DMS153 (cell line): ENCODE data around the gene PSMB11.

Source experiments
- DNase-seq: peaks from one replicate; lab custom pipeline; 2025; lab: John Stamatoyannopoulos, UW

PSMB11 gene

DNA sequence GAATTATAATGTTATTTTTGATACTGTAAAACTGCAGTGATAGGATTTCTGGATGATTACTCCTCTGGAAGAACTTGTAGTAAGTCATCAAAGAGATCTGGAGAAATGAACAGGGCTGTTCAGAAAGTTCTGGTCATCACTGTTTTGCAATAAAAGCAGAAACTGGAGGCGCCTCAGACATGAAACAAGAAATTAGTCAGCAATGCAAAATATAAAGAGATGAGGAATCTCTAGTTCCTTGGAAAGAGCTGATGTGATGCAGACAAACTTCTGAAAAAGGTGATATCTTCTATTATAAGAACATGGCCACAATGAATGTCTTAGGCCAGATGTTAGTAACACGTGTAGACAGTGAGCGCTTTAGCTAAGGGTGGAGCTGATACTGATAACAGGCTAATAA lies 43.4 kb downstream of the PSMB11 start:
- no peak for DNase-seq

DNA sequence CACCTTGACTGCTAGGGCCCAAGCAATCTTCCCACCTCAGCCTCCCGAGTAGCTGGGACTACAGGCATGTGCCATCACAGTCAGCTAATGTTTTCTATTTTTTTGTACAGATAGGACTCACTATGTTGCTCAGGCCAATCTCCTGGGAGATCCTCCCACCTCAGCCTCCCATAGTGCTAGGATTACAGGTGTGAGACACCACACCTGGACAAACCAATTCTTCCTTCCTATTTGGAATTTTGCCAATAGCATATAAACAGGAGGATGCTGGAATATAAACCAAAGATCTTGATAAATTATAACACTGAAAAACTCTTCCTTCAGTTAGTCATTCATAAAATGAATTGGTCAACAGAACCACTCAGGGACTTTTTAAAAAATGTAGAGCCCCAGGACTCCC lies 44.6 kb downstream of the PSMB11 start:
- DNase-seq: no peak

DNA sequence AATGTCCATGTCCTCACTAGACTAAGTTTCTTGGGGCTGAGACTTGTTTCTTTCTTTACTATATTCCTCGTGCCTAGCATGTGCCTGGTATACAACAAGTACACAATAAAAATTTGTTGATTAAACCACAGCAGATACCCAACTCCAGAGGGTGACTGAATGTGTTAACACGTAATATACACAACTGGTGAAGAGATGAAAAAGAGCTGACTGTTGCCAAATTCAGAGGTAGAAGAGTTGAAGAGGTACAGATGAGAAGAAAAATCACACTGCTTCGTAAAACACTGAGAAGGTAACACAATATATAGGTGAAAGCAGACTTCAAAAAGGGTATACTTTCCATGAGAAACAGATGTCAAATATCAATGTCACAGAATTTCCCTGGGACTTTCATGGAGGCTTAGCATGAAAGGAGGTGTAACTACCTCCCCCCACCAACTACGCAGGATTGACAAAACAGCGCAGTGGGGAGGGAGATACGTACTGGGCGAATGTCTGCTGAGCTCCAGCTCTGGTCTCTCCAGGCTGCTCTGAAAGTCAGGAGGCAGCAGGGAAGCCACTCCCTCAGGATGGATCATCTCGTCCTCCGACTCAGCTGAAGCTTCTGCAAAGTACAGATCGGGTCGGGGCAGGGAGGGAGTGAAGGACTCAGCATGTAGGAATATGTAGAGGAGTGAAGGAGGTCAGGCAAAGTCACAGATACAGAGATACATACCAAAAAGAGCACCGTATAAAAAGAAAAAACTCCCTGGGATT lies 47.7 kb downstream of the PSMB11 start:
- no peak for DNase-seq

DNA sequence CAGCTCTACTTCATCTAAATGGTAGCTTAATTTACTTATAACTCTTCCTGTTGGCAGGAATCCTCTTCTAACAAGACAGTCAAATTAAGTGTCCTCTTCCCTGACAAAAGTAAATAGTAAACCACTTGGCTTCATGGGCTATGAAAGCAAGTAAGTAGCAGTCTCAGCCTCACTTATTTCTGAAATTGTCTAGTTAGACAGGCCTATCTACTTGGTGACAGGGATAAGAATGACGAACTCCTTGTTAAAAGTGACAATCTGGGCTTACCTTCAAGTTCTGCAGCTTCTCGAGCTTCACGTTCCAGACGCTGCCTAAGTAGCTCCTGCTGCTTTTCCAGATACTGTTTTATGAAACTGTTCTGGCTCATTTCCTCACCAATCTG lies 48.2 kb downstream of the PSMB11 start:
- DNase-seq: no peak

- no peak for DNase-seq
Measured at GRCh38 chr14:23091294-23092225, 49.5 kb downstream of the PSMB11 start.

GRCh38 chr14:23093104-23093503 lies 51.1 kb downstream of the PSMB11 start:
- DNase-seq: no peak

GRCh38 chr14:23093526-23093925 lies 51.5 kb downstream of the PSMB11 start:
- DNase-seq: no peak
